ENCODE data around the gene ZNF512B.

DNA sequence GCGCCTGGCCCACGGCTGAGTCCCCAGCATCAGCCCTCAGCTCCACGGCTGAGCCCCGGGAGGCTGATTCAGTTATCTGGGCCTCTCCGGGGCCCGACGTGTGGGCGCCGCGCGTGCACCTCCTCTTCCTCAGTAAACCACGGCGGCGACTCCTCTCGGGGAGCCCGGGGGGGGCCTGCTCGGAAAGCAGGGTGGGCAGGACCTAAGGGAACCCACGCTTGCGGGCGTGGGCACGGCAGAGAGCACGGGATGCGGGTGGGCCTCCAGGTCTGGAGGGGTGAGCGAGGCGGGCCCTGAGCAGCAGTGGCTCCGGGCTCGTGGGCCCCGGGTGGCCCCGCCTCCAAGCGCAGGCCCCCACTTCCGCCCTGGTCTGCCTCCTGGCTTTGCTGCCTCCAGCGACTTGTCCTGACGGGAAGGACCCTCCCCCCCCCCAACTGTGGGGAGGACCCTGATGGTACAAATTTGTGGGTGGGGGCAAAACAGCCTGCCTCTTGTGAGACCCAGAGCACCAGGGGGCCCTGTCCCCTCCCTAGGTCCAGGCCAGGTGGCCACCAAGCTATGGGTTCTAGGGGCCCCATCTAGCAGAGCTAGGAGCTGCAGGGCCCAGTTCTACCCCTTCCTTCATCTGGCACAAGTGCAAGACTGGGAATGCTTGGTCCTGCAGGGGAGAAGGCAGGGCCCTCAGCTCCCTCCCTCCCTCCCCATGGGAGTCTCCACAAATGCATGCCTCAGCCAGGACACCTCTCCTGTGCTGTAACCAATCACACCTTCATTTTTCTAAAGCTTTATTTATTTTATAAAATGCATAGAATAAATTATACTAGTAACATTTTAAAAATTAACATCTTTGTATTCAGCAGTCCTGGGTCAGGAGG is 30.4 kb downstream of the ZNF512B start:
- no peak for TF ChIP-seq POLR2AphosphoS5 (IDR thresholded peaks at IDR 0.05; ENCODE audit: insufficient read depth in 1 of 2, low read depth in 1 of 2)
- TF ChIP-seq CTCF (IDR thresholded peaks at IDR 0.05): no peak
- TF ChIP-seq POLR2A (IDR thresholded peaks at IDR 0.05): no peak

Data from vagina (tissue), 2 donors.